Parathyroid adenoma (tissue), 2 donors: ENCODE measurements around the gene CNTN5.

Source experiments
- H2AFZ ChIP-seq: fragments of 300-600 bp; sonication (generic); one replicate; pipeline ENCODE4 v1.7.0; 2017; ENCODE audit warnings: antibody characterized with exemption, mild to moderate bottlenecking
- H3K27ac ChIP-seq: fragments of 300-600 bp; sonication (generic); one replicate; pipeline ENCODE4 v1.7.0; 2017
- H3K27me3 ChIP-seq: fragments of 300-600 bp; sonication (generic); one replicate; pipeline ENCODE4 v1.7.0; 2017; ENCODE audit warnings: low read length; ENCODE audit not compliant: control insufficient read depth, insufficient read depth
- H3K36me3 ChIP-seq: fragments of 300-600 bp; sonication (generic); one replicate; pipeline ENCODE4 v1.7.0; 2017; ENCODE audit warnings: low read length; ENCODE audit not compliant: control insufficient read depth, insufficient read depth
- H3K4me1 ChIP-seq: fragments of 300-600 bp; sonication (generic); one replicate; pipeline ENCODE4 v1.7.0; 2017; ENCODE audit warnings: control low read depth
- H3K4me2 ChIP-seq: fragments of 300-600 bp; sonication (generic); one replicate; pipeline ENCODE4 v1.7.0; 2017; ENCODE audit warnings: low read length
- H3K4me3 ChIP-seq: fragments of 300-600 bp; sonication (generic); one replicate; pipeline ENCODE4 v1.7.0; 2017; ENCODE audit warnings: low read depth, low read length
- H3K79me2 ChIP-seq: fragments of 300-600 bp; sonication (generic); one replicate; pipeline ENCODE4 v1.7.0; 2017; ENCODE audit warnings: control low read depth
- H3K9ac ChIP-seq: fragments of 300-600 bp; sonication (generic); one replicate; pipeline ENCODE4 v1.7.0; 2017; ENCODE audit warnings: mild to moderate bottlenecking
- H3K9me3 ChIP-seq: fragments of 300-600 bp; sonication (generic); one replicate; pipeline ENCODE4 v1.7.0; 2017; ENCODE audit warnings: low read length; ENCODE audit not compliant: control insufficient read depth
- TF ChIP-seq, protein P1 (sequence below): fragments of 300-600 bp; sonication (generic); IDR thresholded peaks from one replicate; pipeline ENCODE4 v1.7.0; 2017; ENCODE audit warnings: antibody characterized with exemption, mild to moderate bottlenecking
- donor health status: primary hyperparathyroidism.

CNTN5 gene

GRCh38 chr11:99229544-99229943 lies 208.8 kb downstream of the CNTN5 start:
- H3K4me2 ChIP-seq, result no peak overlapping the region
- no peaks in the 10 kb centered on the region for H3K9me3 ChIP-seq
- no peak overlapping the region for H3K27ac ChIP-seq
- H3K27me3 ChIP-seq, result no peaks in the 10 kb centered on the region
- H3K4me3 ChIP-seq, result no peak overlapping the region
- no peaks in the 10 kb centered on the region for H3K79me2 ChIP-seq
- H3K9ac ChIP-seq, result no peak overlapping the region
- no peak overlapping the region for H2AFZ ChIP-seq
- H3K4me1 ChIP-seq, result no peaks in the 10 kb centered on the region
- no peaks in the 10 kb centered on the region for H3K36me3 ChIP-seq
- TF ChIP-seq, protein P1, sequence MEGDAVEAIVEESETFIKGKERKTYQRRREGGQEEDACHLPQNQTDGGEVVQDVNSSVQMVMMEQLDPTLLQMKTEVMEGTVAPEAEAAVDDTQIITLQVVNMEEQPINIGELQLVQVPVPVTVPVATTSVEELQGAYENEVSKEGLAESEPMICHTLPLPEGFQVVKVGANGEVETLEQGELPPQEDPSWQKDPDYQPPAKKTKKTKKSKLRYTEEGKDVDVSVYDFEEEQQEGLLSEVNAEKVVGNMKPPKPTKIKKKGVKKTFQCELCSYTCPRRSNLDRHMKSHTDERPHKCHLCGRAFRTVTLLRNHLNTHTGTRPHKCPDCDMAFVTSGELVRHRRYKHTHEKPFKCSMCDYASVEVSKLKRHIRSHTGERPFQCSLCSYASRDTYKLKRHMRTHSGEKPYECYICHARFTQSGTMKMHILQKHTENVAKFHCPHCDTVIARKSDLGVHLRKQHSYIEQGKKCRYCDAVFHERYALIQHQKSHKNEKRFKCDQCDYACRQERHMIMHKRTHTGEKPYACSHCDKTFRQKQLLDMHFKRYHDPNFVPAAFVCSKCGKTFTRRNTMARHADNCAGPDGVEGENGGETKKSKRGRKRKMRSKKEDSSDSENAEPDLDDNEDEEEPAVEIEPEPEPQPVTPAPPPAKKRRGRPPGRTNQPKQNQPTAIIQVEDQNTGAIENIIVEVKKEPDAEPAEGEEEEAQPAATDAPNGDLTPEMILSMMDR, result no peak

- no peaks in the 10 kb centered on the region for H3K9me3 ChIP-seq
- H3K4me2 ChIP-seq, result no peak overlapping the region
- no peak overlapping the region for H3K4me3 ChIP-seq
- H3K9ac ChIP-seq, result no peak overlapping the region
- TF ChIP-seq, protein P1, result no peak
- no peaks in the 10 kb centered on the region for H3K4me1 ChIP-seq
- no peaks in the 10 kb centered on the region for H3K79me2 ChIP-seq
- H3K27me3 ChIP-seq, result no peaks in the 10 kb centered on the region
- H3K36me3 ChIP-seq, result no peaks in the 10 kb centered on the region
- no peak overlapping the region for H2AFZ ChIP-seq
- no peak overlapping the region for H3K27ac ChIP-seq
Observed at GRCh38 chr11:99234534-99234933, 213.8 kb downstream of the CNTN5 start.

DNA sequence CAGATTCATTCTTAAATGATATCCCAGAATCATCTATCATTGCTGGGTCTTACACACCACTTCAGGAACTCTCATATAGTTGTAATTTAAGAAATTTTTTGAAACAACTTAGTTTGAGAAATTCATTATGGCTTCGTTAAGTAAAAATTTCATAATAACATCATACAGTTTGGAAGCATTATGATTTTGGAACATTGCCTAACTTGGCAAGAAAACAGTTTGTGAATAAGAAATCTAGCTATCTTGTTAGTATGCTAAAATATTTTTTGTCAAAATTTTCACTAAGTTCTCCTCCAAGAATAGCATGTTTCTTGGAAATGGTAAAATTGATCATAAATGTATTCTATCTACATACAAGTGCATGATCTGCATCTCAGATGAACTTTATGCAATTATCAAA lies 217.7 kb downstream of the CNTN5 start:
- Histone ChIP-seq H2AFZ (no peak overlapping the region), H3K9me3 (no peaks in the 10 kb centered on the region), H3K79me2 (no peaks in the 10 kb centered on the region), H3K9ac (no peak overlapping the region), H3K4me2 (no peak overlapping the region), H3K27me3 (no peaks in the 10 kb centered on the region), H3K4me1 (no peaks in the 10 kb centered on the region), H3K4me3 (no peak overlapping the region), H3K27ac (no peak overlapping the region), H3K36me3 (no peaks in the 10 kb centered on the region)
- TF ChIP-seq, protein P1, result no peak

- TF ChIP-seq, protein P1, result no peak
- Histone ChIP-seq H3K9me3 (no peaks in the 10 kb centered on the region), H3K4me2 (no peak overlapping the region), H3K27ac (no peak overlapping the region), H3K79me2 (no peaks in the 10 kb centered on the region), H2AFZ (no peak overlapping the region), H3K27me3 (no peaks in the 10 kb centered on the region), H3K4me3 (no peak overlapping the region), H3K9ac (no peak overlapping the region), H3K36me3 (no peaks in the 10 kb centered on the region), H3K4me1 (no peaks in the 10 kb centered on the region)
Observed at GRCh38 chr11:99240192-99241030, 219.7 kb downstream of the CNTN5 start.

DNA sequence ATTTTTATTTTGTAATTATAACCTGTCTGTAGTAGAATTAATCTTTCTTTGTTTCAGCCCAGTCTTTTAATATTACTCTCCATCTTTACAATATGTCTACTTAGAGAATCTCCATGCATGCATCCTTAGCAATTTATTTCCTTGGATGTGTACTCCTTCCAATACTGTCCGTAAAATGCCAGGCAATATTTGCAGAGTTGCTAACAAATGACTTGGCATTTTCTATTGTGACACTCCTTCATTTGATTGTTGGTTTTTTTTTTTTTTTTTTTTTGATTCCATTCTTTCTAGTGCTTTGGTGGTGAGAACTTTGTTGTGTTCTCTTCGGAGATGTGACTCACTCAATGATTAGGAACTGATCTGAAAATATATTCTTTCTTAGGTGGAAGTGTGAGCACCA lies 220.3 kb downstream of the CNTN5 start:
- TF ChIP-seq, protein P1, result no peak
- no peak overlapping the region for H3K27ac ChIP-seq
- H3K79me2 ChIP-seq, result no peaks in the 10 kb centered on the region
- no peak overlapping the region for H3K4me3 ChIP-seq
- no peaks in the 10 kb centered on the region for H3K27me3 ChIP-seq
- H3K4me2 ChIP-seq, result no peak overlapping the region
- no peaks in the 10 kb centered on the region for H3K36me3 ChIP-seq
- H2AFZ ChIP-seq, result no peak overlapping the region
- H3K9me3 ChIP-seq, result no peaks in the 10 kb centered on the region
- H3K4me1 ChIP-seq, result no peaks in the 10 kb centered on the region
- H3K9ac ChIP-seq, result no peak overlapping the region
